Measurements from ENCODE around the gene ROR1.

GRCh38 chr1:64074767-64075166 is 300.9 kb downstream of the ROR1 start:
- no peak for TF ChIP-seq CTCF (IDR thresholded peaks at IDR 0.05; ENCODE audit: low read depth, low read length)
- TF ChIP-seq, protein P1, sequence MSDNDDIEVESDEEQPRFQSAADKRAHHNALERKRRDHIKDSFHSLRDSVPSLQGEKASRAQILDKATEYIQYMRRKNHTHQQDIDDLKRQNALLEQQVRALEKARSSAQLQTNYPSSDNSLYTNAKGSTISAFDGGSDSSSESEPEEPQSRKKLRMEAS (IDR thresholded peaks at IDR 0.05; ENCODE audit: low read depth, low read length): no peak
- TF ChIP-seq POLR2A (IDR thresholded peaks at IDR 0.05; ENCODE audit: extremely low read depth, insufficient read length): no peak
